Kidney epithelial cell (primary cell): ENCODE data around the gene APOD. TPM values are rescaled to one million over a fixed set of nuclear protein-coding genes. Genes with fewer than 3 reads are reported as not detected.

ENCODE experiments used
- DNase-seq: peaks from one replicate; pipeline ENCODE4 v3.0.0-alpha.2; 2010; ENCODE audit warnings: low read depth
- H3K27me3 ChIP-seq: 2 replicates; pipeline ENCODE4 v1.6.0; 2011; ENCODE audit warnings: low read length; ENCODE audit not compliant: control insufficient read depth, insufficient read depth
- H3K36me3 ChIP-seq: 2 replicates; pipeline ENCODE4 v1.5.1; 2011; ENCODE audit warnings: low read length; ENCODE audit not compliant: control insufficient read depth, insufficient read depth
- H3K4me3 ChIP-seq: 2 replicates; pipeline ENCODE4 v1.5.1; 2011; ENCODE audit warnings: low read depth, mild to moderate bottlenecking, control low read depth, low read length
- total RNA-seq: library from RNA; depleted of rRNA; stranded (reverse); fragments of >200 nt; gene quantifications from 2 replicates; pipeline ENCODE4 v1.2.3, GENCODE V29; 2015
- TF ChIP-seq, protein P1 (sequence below): IDR thresholded peaks from 2 replicates; pipeline ENCODE4 v1.5.1; 2011; ENCODE audit warnings: mild to moderate bottlenecking, moderate library complexity, low read length, control low read depth, inconsistent platforms; ENCODE audit not compliant: insufficient read depth, poor library complexity, severe bottlenecking

APOD gene
- total RNA-seq, 1 donor from 2014 or later: not detected

GRCh38 chr3:195542698-195543499 is 40.8 kb downstream of the APOD start, which contains the start of gene PPP1R2:
Gene PPP1R2, minus strand, starts transcription at chr3:195543325. Its CDS starts 300 bp downstream, at chr3:195543025.
- DNase-seq: peak; percentile 38
- H3K36me3 ChIP-seq: no peaks in the 10 kb centered on the region
- H3K4me3 ChIP-seq: peak within 1 kb of the TSS; percentile 63
- TF ChIP-seq, protein P1, sequence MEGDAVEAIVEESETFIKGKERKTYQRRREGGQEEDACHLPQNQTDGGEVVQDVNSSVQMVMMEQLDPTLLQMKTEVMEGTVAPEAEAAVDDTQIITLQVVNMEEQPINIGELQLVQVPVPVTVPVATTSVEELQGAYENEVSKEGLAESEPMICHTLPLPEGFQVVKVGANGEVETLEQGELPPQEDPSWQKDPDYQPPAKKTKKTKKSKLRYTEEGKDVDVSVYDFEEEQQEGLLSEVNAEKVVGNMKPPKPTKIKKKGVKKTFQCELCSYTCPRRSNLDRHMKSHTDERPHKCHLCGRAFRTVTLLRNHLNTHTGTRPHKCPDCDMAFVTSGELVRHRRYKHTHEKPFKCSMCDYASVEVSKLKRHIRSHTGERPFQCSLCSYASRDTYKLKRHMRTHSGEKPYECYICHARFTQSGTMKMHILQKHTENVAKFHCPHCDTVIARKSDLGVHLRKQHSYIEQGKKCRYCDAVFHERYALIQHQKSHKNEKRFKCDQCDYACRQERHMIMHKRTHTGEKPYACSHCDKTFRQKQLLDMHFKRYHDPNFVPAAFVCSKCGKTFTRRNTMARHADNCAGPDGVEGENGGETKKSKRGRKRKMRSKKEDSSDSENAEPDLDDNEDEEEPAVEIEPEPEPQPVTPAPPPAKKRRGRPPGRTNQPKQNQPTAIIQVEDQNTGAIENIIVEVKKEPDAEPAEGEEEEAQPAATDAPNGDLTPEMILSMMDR: no peak
- H3K27me3 ChIP-seq: no peaks in the 10 kb centered on the region

DNA sequence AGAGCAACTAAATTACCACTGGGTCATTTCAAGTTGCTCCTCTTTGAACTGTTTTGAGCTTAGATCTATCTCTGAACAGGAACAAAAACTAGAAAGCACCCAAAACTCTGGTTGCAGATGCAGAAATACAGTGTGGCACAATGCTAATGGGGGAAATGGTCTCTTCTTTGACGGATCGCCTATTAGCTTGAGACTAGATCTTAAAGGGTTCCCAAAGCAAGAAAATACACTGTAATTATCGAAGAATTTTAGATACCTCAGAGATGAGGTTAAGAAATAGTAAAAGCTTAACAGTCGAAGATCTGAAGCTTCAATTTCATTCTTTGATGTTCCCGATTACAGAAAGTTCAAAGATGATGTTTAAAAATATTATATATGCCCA is 41.4 kb downstream of the APOD start:
- H3K36me3 ChIP-seq: no peaks in the 10 kb centered on the region
- TF ChIP-seq, protein P1: no peak
- no peak for DNase-seq
- H3K4me3 ChIP-seq: peak overlapping the region; percentile 63
- no peaks in the 10 kb centered on the region for H3K27me3 ChIP-seq

DNA sequence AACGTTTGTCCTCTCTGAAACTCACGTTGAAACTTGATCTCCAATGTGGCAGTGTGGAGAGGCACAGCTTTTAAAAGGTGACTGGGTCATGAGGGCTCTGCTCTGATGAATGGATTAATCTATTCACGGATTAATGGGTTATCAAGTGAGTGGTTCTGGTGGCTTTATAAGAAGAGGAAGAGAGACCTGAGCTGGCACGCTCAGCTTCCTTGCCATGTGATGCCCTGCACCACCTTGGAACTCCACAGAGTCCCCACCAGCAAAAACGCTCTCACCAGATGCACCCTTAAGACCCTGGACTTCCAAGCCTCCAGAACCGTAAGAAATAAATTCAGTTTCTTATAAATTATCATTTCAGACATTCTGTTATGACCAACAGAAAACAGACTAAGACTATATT is 43.2 kb downstream of the APOD start:
- TF ChIP-seq, protein P1: no peak
- no peak for DNase-seq
- Histone ChIP-seq H3K36me3 (no peaks in the 10 kb centered on the region), H3K27me3 (no peaks in the 10 kb centered on the region), H3K4me3 (no peak overlapping the region)

DNA sequence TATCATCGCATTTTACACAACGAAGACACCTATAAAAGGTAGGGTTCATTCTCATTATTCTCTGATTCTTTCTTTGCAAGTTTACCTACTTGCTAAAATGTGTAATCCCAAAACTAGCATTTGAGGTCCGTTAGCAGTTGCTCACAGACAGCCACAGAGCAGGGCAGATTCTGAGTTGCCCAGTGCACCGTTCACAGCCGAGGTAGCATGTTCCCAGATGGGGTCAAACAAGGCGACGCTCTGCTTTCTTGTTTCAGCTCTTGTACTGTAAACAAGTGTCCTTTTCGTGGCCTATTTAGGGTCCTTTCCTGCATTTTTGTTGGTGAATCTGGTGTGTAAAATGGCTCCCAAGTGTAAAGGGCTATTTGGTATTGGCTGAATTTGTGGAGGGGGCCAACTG is 43.7 kb downstream of the APOD start:
- no peaks in the 10 kb centered on the region for H3K27me3 ChIP-seq
- no peak overlapping the region for H3K4me3 ChIP-seq
- DNase-seq: no peak
- H3K36me3 ChIP-seq: no peaks in the 10 kb centered on the region
- TF ChIP-seq, protein P1: no peak

DNA sequence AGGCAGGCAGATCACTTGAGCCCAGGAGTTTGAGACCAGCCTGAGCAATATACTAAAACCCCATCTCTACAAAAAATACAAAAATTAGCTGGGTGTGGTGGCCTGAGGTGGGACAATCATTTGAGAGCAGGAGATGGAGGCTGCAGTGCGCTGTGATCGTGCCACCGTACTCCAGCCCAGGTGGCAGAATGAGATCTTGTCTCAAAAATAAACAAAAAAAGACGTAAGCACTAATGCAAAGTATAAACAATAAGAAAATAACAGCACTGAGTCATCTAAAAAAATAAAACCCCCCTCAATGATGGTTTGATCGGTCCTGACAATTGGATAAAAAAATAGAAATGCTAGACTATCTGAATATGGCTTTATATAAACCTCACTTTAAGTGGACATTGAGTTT is 44.3 kb downstream of the APOD start:
- no peak overlapping the region for H3K4me3 ChIP-seq
- no peaks in the 10 kb centered on the region for H3K36me3 ChIP-seq

More for the DNA sequence above, 44.3 kb downstream of the APOD start:
- no peak for DNase-seq
- TF ChIP-seq, protein P1: no peak
- no peaks in the 10 kb centered on the region for H3K27me3 ChIP-seq
